ENCODE measurements around the gene TMPRSS6.

The TMPRSS6 gene

GRCh38 chr22:37109242-37109917 lies at the start of gene TMPRSS6:
Gene TMPRSS6 (minus strand): TSS chr22:37109713. CDS start chr22:37103417, 6,296 bp downstream.
- DNase-seq = no peak

GRCh38 chr22:37158963-37159290 lies 49.4 kb upstream of the TMPRSS6 start:
- no peak for DNase-seq

- DNase-seq = peak; percentile 69
These were observed 48.2 kb upstream of the TMPRSS6 start for GRCh38 chr22:37157516-37158285.

GRCh38 chr22:37156686-37157435 lies 47.3 kb upstream of the TMPRSS6 start:
- no peak for DNase-seq

GRCh38 chr22:37155971-37156370 lies 46.5 kb upstream of the TMPRSS6 start:
- no peak for DNase-seq

GRCh38 chr22:37154925-37155712 lies 45.6 kb upstream of the TMPRSS6 start:
- peak; percentile 7 for DNase-seq

- no peak for DNase-seq
These were observed 44.4 kb upstream of the TMPRSS6 start for GRCh38 chr22:37153901-37154300.

GRCh38 chr22:37151401-37151800 lies 41.9 kb upstream of the TMPRSS6 start:
- no peak for DNase-seq

- DNase-seq = no peak
These were observed 41.2 kb upstream of the TMPRSS6 start for GRCh38 chr22:37150701-37151100.

GRCh38 chr22:37148742-37149665 lies 39.5 kb upstream of the TMPRSS6 start:
- no peak for DNase-seq

GRCh38 chr22:37148031-37148651 lies 38.6 kb upstream of the TMPRSS6 start:
- DNase-seq = no peak

- no peak for DNase-seq
These were observed 37.9 kb upstream of the TMPRSS6 start for GRCh38 chr22:37147186-37147990.

GRCh38 chr22:37146507-37147180 lies 37.1 kb upstream of the TMPRSS6 start:
- no peak for DNase-seq

GRCh38 chr22:37146051-37146385 lies 36.5 kb upstream of the TMPRSS6 start:
- no peak for DNase-seq

- DNase-seq = no peak
These were observed 35.9 kb upstream of the TMPRSS6 start for GRCh38 chr22:37145180-37146050.

- no peak for DNase-seq
These were observed 34.7 kb upstream of the TMPRSS6 start for GRCh38 chr22:37144180-37144554.

GRCh38 chr22:37141971-37142370 lies 32.5 kb upstream of the TMPRSS6 start:
- no peak for DNase-seq

GRCh38 chr22:37141476-37141875 lies 32.0 kb upstream of the TMPRSS6 start:
- no peak for DNase-seq

Measured in NCI-H226 (cell line).